GM12873 (cell line): ENCODE measurements around the gene HOXC13.

Source experiments
- TF ChIP-seq, protein P1 (sequence below): IDR thresholded peaks from 2 replicates; pipeline ENCODE4 v1.5.1; 2012; ENCODE audit warnings: low read depth, mild to moderate bottlenecking, moderate library complexity, low read length, control low read depth; ENCODE audit not compliant: insufficient read depth; ENCODE audit errors: missing control alignments

Gene HOXC13

DNA sequence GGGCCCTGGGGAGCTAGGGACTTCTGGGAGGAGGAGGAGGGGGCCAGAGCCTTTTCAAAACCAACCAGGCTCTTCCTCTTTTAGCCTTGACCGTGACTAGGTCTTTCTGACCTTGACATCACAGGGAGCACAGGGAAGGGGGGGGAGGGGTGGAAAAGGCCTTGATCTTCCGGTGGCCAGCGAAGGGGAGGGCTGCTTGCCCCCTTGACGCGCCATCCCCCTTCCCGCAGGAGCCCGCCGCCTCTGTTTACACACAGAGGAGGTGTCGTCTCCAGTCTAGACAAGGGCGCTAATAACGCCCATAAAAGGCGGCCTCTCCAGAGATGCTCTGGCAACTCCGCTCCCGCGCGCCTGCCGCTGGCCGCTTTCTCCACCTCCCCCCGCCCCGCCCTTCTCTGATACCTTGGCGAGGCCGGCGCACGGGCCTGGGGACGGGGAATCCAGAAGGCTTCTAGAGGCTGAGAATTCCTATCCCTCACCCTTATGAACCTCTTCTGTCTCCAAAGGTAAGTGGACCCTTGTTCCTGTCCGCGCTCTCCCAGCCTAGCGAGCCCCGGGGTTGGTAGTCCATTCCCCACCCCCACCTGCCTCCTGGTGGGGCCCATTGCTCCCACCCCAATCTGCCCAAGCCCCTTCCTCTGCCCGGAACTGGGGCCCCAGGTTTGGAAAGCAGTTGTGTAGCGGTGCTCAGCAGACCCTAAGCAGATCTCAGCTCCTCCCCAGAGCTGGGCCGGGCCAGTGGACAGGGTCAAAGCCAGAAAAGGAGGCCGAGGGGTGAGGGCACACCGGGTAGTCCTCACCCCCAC, 11.2 kb downstream of the HOXC13 start:
- TF ChIP-seq, protein P1, sequence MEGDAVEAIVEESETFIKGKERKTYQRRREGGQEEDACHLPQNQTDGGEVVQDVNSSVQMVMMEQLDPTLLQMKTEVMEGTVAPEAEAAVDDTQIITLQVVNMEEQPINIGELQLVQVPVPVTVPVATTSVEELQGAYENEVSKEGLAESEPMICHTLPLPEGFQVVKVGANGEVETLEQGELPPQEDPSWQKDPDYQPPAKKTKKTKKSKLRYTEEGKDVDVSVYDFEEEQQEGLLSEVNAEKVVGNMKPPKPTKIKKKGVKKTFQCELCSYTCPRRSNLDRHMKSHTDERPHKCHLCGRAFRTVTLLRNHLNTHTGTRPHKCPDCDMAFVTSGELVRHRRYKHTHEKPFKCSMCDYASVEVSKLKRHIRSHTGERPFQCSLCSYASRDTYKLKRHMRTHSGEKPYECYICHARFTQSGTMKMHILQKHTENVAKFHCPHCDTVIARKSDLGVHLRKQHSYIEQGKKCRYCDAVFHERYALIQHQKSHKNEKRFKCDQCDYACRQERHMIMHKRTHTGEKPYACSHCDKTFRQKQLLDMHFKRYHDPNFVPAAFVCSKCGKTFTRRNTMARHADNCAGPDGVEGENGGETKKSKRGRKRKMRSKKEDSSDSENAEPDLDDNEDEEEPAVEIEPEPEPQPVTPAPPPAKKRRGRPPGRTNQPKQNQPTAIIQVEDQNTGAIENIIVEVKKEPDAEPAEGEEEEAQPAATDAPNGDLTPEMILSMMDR = no peak

DNA sequence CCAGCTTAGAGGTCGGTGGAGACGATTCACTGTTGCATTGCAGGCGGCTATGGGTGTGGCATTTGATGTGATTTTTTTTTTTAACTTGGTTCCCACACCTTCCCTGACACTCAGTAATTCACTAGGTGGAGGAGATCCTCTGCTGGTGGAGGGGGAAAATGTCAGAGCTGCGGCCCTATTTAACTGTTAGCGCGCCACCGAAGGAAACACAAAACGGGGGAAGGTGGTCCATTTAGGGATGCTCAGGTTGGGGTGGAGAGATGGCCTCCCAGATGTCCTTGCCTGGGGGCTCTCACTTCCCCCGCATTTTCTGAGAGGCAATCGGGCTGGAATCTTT, 11.8 kb downstream of the HOXC13 start:
- TF ChIP-seq, protein P1 = no peak

DNA sequence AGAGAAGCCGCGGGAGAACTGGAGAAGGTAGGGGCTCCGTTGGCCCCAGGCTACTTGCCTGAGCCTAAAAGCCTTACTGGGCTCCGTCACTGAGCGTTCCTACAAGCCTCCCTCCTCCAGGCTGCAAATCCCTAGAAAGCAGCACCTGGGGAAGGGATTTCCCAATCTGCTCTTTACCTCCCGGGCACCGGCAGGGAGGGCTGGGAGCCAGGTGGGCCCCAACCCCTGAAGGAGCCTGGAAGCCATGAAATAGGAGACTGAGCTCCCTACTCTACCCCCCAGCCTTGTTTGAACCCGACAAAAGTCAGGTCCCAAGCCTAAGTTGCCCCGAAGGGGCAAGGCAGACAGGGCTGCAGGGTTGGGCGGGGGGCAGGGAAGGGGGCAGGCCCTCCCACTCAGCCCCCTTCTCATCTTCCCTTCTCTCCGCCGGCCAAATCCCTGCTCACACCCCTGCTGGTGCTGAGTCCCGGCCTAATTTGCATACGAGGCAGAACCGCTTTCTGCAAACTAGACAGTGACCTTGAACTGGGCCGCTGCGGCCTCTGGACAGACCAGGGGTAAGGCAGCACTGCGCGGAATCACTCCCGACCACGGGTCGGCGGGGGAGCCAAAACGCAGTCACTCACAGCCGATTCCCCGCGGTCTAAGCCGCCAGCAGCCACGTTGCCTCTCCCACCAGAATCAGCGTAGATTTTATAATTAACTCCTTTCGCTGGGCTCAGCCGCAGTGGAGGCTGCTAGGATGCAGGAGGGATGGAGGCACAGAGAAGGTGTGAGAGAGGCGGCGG, 12.4 kb downstream of the HOXC13 start:
- TF ChIP-seq, protein P1 = no peak

DNA sequence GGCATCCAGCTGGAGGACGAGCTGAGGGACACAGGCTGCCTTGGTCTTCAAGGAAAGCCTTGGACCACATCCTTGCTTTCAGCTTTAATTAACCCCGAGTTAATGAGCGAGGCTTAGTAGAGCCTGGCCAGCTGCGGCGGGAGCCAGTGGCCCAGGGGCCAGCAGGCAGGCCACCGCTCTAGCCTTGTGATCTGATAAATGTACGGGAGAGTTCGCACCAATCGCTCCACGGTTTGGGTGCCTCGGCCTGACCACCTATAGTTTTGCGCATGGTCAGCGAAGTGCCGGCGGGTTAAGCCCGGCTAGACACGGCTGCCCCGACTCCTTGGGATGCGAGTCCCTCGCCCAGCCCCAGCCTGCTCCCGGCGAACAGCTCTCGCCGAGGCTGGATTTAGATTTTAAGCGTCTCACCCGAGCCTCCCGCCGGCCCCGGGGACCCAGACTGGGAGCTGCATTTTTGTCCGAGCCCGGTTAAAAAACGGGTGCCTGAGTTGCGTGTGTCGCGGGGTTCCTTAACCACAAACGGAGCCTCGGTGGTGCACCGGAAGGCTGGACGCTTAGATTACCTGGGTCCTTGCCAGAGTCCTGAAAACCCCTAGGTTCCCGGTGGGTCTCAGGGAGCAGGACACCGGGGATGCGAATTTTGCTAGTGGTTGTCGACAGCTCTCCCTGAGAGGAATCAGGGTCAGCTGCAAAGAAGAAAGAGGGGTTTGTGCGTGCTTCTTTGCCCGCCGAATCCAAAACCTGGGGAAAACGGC, 13.1 kb downstream of the HOXC13 start:
- TF ChIP-seq, protein P1 = no peak

DNA sequence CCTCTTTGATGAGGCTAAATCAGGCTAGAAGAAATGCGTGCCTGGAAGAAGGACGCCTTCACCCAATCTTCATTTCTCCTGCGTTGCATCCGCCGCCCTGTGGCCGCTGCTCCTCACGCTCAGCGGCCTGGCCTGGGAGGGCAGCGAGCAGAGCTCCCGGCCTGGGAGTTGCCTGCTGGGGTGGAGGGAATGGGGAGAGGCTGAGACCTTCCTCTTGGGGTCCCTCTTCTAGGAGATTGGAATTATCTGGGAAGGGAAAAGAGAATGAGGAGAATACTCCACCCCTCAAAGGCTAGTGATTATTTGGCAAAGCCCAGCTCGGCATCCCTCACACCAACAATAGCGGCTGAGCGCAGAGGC, 13.7 kb downstream of the HOXC13 start:
- TF ChIP-seq, protein P1 = no peak

DNA sequence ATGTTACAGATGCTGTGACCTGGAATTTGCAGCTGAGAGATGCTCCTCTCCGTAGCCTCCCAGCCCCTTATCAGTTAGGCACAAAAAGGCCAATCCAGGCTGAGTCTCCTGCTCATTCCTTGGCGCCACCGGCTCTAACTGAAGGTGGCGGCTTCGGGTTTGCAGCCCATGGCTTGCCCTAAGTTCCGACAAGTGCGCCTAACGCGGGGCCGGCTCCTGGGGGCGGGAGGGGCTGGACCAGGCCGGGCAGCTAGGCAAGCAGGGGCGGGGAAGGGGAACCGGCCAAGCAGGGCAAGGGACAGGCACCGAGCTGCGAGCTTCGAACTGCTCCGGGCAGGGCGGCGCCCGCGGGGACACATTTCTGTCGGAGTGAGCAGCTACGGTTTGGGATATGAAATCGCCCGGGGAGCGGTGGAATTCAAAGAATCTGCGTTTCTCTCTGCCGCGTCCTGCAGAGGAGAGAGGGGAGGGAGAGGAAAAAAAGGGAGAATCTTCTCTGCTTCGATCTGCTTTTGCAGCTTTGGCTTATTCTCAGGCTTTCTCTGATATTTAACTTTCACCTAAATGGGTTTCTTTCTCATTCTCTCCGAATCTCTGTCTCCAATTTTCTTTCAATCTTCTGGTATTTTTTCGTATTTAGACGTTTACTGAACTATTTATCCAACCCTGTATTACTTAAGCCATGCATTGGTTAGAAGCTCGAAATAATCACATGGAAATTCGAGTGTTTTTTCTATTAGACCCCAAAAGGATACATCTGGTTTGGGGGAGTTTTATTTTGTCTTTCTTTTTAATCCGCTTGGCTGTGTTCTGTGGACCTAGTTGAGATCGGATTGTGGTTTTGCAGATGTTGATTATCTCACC, 14.5 kb downstream of the HOXC13 start:
- TF ChIP-seq, protein P1 = no peak
